WTC11 (cell line): Measurements from ENCODE around the gene NTSR1. TPM values are rescaled to one million over a fixed set of nuclear protein-coding genes. Genes with fewer than 3 reads are reported as not detected.

Experiments
- ATAC-seq: fragments of 200-7000 bp; cut with Tn5 transposase; 2 replicates; pipeline ENCODE4 v1.10.0; 2021; ENCODE audit warnings: mild to moderate bottlenecking, moderate library complexity
- CTCF ChIA-PET: fragments of 300-600 bp; sonication (Branson Sonifier 250); formaldehyde crosslinking; loops from one replicate; lab custom pipeline; 2021; ENCODE audit warnings: antibody characterized with exemption; lab: Charles Lee
- POLR2A ChIA-PET: fragments of 350-600 bp; sonication (Branson Sonifier 250); formaldehyde crosslinking; loops from one replicate; lab custom pipeline; 2021; ENCODE audit warnings: antibody characterized with exemption; lab: Charles Lee
- DNase-seq: peaks from one replicate; pipeline ENCODE4 v3.0.0; 2021; ENCODE audit warnings: low spot score
- H3K27ac Mint-ChIP-seq: 2 replicates; pipeline ENCODE4 v1.8.0; 2021; ENCODE audit warnings: mixed read lengths
- H3K27me3 Mint-ChIP-seq: 2 replicates; pipeline ENCODE4 v1.8.0; 2021; ENCODE audit warnings: low read depth, mild to moderate bottlenecking, moderate library complexity, mixed read lengths
- H3K36me3 Mint-ChIP-seq: 2 replicates; pipeline ENCODE4 v1.8.0; 2021; ENCODE audit warnings: mixed read lengths
- H3K4me1 Mint-ChIP-seq: 2 replicates; pipeline ENCODE4 v1.8.0; 2022; ENCODE audit warnings: mixed read lengths
- H3K4me3 Mint-ChIP-seq: 2 replicates; pipeline ENCODE4 v1.8.0; 2021; ENCODE audit warnings: mild to moderate bottlenecking, moderate library complexity, mixed read lengths
- H3K9me3 Mint-ChIP-seq: 2 replicates; pipeline ENCODE4 v1.8.0; 2021; ENCODE audit warnings: mixed read lengths
- ATF1 ChIP-seq: sonication (generic); formaldehyde crosslinking; IDR thresholded peaks from 2 replicates; pipeline ENCODE4 v1.8.1; 2023; ENCODE audit warnings: mild to moderate bottlenecking, moderate library complexity, missing genetic modification reagents
- ATF2 ChIP-seq: sonication (generic); formaldehyde crosslinking; IDR thresholded peaks from 2 replicates; pipeline ENCODE4 v1.8.1; 2022; ENCODE audit warnings: low read depth, missing genetic modification reagents, borderline replicate concordance
- EMX1 ChIP-seq: fragments of 250-450 bp; sonication (Bioruptor Pico); IDR thresholded peaks from 2 replicates; pipeline ENCODE4 v1.8.0; 2021; ENCODE audit warnings: mild to moderate bottlenecking
- GTF2I ChIP-seq: fragments of 250-450 bp; sonication (Bioruptor Pico); conservative IDR thresholded peaks from 2 replicates; pipeline ENCODE4 v1.4.0; 2021; ENCODE audit warnings: mild to moderate bottlenecking
- NR3C1 ChIP-seq: sonication (generic); formaldehyde crosslinking; conservative IDR thresholded peaks from 2 replicates; pipeline ENCODE4 v1.8.1; 2023; ENCODE audit warnings: low read depth, mild to moderate bottlenecking, missing genetic modification reagents
- RELA ChIP-seq: sonication (generic); formaldehyde crosslinking; IDR thresholded peaks from 2 replicates; pipeline ENCODE4 v1.8.1; 2022; ENCODE audit warnings: missing genetic modification reagents, mild to moderate bottlenecking, borderline replicate concordance
- ZNF423 ChIP-seq: fragments of 250-450 bp; sonication (Bioruptor Pico); IDR thresholded peaks from 2 replicates; pipeline ENCODE4 v2.1.2; 2022; ENCODE audit warnings: mild to moderate bottlenecking, moderate library complexity
- ZNF671 ChIP-seq: fragments of 250-450 bp; sonication (Bioruptor Pico); IDR thresholded peaks from 2 replicates; pipeline ENCODE4 v1.8.0; 2021; ENCODE audit warnings: mild to moderate bottlenecking
- total RNA-seq: library from RNA; stranded (reverse); gene quantifications from 3 replicates; pipeline ENCODE4 v1.2.3, GENCODE V29; 2021
- TF ChIP-seq, protein P1 (sequence below): sonication (generic); formaldehyde crosslinking; IDR thresholded peaks from 2 replicates; pipeline ENCODE4 v1.8.0; 2022; ENCODE audit warnings: mild to moderate bottlenecking, missing genetic modification reagents
- TF ChIP-seq, protein P2 (sequence below): fragments of 250-450 bp; sonication (Bioruptor Pico); conservative IDR thresholded peaks from 2 replicates; pipeline ENCODE4 v1.9.0; 2021; ENCODE audit warnings: mild to moderate bottlenecking
- TF ChIP-seq, protein P3 (sequence below): fragments of 200-600 bp; IDR thresholded peaks from 2 replicates; pipeline ENCODE4 v1.8.0; 2022; ENCODE audit warnings: antibody characterized with exemption
- TF ChIP-seq, protein P4 (sequence below): fragments of 250-450 bp; sonication (Bioruptor Pico); IDR thresholded peaks from 2 replicates; pipeline ENCODE4 v1.9.0; 2021; ENCODE audit warnings: mild to moderate bottlenecking, borderline replicate concordance

Gene NTSR1
- total RNA-seq, 1 experiment from 2014 or later: 0.63 TPM

GRCh38 chr20:62674370-62674769 lies 34.3 kb upstream of the NTSR1 start (continued):
- TF ChIP-seq ATF1 (CRISPR knock-in tag) (no peak), NR3C1 (CRISPR knock-in tag) (no peak), ZNF423 (CRISPR knock-in tag) (no peak), GTF2I (CRISPR knock-in tag) (no peak), ATF2 (CRISPR knock-in tag) (no peak), ZNF671 (no peak)
- TF ChIP-seq, protein P1, sequence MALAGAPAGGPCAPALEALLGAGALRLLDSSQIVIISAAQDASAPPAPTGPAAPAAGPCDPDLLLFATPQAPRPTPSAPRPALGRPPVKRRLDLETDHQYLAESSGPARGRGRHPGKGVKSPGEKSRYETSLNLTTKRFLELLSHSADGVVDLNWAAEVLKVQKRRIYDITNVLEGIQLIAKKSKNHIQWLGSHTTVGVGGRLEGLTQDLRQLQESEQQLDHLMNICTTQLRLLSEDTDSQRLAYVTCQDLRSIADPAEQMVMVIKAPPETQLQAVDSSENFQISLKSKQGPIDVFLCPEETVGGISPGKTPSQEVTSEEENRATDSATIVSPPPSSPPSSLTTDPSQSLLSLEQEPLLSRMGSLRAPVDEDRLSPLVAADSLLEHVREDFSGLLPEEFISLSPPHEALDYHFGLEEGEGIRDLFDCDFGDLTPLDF (CRISPR knock-in tag): no peak

- H3K27me3 Mint-ChIP-seq: no peaks in the 10 kb centered on the region
- POLR2A ChIA-PET: interaction anchor here (0.6 kb wide), 1 partner anchor 9 kb away, joined by 4 read pairs; no protein-coding TSS in a partner anchor
- H3K9me3 Mint-ChIP-seq: peaks cover 9% of the 10 kb centered on the region
- H3K4me3 Mint-ChIP-seq: no peak overlapping the region
- CTCF ChIA-PET: interaction anchor here (0.6 to 3.1 kb wide), 4 partner anchors 11 to 175 kb away, joined by 3 to 11 read pairs (median 4); no protein-coding TSS in a partner anchor
- H3K27ac Mint-ChIP-seq: no peak overlapping the region
- no peaks in the 10 kb centered on the region for H3K4me1 Mint-ChIP-seq
- TF ChIP-seq ZNF423 (CRISPR knock-in tag): no peak
- TF ChIP-seq, protein P2, sequence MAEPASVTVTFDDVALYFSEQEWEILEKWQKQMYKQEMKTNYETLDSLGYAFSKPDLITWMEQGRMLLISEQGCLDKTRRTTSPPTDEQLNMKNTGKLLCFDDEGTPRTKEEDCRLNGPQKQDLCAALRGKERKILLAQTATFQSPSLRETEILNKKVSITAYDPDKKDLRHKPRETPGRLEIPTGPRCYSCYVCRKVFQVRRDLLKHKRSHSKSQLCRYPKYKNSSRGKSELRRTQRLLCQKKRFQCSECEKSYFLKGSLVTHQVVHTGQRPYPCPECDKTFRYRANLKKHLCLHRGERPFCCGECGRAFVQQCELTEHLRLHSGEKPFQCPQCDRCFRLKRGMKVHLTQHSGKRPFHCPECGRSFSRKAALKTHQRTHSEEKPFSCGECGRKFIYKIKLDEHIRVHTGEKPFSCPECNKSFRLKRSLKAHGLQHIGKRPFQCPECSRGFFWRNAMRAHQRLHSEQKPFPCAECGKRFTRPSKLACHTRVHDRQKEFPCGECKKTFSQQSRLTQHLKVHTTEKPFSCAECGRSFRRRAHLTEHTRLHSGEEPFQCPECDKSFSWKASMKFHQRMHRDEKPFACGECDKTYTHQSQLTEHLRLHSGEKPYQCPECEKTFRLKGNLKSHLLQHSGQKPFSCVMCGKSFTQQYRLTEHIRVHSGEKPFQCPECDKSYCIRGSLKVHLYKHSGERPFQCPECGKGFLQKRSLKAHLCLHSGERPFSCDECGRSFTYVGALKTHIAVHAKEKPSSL: no peak
- no peak for TF ChIP-seq EMX1 (CRISPR knock-in tag)
- TF ChIP-seq, protein P3, sequence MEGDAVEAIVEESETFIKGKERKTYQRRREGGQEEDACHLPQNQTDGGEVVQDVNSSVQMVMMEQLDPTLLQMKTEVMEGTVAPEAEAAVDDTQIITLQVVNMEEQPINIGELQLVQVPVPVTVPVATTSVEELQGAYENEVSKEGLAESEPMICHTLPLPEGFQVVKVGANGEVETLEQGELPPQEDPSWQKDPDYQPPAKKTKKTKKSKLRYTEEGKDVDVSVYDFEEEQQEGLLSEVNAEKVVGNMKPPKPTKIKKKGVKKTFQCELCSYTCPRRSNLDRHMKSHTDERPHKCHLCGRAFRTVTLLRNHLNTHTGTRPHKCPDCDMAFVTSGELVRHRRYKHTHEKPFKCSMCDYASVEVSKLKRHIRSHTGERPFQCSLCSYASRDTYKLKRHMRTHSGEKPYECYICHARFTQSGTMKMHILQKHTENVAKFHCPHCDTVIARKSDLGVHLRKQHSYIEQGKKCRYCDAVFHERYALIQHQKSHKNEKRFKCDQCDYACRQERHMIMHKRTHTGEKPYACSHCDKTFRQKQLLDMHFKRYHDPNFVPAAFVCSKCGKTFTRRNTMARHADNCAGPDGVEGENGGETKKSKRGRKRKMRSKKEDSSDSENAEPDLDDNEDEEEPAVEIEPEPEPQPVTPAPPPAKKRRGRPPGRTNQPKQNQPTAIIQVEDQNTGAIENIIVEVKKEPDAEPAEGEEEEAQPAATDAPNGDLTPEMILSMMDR: no peak
- TF ChIP-seq, protein P4, sequence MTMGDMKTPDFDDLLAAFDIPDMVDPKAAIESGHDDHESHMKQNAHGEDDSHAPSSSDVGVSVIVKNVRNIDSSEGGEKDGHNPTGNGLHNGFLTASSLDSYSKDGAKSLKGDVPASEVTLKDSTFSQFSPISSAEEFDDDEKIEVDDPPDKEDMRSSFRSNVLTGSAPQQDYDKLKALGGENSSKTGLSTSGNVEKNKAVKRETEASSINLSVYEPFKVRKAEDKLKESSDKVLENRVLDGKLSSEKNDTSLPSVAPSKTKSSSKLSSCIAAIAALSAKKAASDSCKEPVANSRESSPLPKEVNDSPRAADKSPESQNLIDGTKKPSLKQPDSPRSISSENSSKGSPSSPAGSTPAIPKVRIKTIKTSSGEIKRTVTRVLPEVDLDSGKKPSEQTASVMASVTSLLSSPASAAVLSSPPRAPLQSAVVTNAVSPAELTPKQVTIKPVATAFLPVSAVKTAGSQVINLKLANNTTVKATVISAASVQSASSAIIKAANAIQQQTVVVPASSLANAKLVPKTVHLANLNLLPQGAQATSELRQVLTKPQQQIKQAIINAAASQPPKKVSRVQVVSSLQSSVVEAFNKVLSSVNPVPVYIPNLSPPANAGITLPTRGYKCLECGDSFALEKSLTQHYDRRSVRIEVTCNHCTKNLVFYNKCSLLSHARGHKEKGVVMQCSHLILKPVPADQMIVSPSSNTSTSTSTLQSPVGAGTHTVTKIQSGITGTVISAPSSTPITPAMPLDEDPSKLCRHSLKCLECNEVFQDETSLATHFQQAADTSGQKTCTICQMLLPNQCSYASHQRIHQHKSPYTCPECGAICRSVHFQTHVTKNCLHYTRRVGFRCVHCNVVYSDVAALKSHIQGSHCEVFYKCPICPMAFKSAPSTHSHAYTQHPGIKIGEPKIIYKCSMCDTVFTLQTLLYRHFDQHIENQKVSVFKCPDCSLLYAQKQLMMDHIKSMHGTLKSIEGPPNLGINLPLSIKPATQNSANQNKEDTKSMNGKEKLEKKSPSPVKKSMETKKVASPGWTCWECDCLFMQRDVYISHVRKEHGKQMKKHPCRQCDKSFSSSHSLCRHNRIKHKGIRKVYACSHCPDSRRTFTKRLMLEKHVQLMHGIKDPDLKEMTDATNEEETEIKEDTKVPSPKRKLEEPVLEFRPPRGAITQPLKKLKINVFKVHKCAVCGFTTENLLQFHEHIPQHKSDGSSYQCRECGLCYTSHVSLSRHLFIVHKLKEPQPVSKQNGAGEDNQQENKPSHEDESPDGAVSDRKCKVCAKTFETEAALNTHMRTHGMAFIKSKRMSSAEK (CRISPR knock-in tag): no peak
- no peak for TF ChIP-seq RELA
- TF ChIP-seq GTF2I (CRISPR knock-in tag): no peak
- DNase-seq (no peak), ATAC-seq (no peak)
- peaks cover 6% of the 10 kb centered on the region for H3K36me3 Mint-ChIP-seq
These were observed 33.3 kb upstream of the NTSR1 start for GRCh38 chr20:62675156-62675876.
